HL-60/S4 treated with phorbol 12-myristate 13-acetate at 8.2 ng/mL for 4 days and 3 days (cell line): ENCODE measurements around the gene LIPN.

Source experiments
- in situ Hi-C: fragments of 300-500 bp; cut with MboI; formaldehyde crosslinking; loops from 2 replicates; pipeline ENCODE4 v1.15.0; 2022; ENCODE audit warnings: low sequenced_read_pairs

Gene LIPN

DNA sequence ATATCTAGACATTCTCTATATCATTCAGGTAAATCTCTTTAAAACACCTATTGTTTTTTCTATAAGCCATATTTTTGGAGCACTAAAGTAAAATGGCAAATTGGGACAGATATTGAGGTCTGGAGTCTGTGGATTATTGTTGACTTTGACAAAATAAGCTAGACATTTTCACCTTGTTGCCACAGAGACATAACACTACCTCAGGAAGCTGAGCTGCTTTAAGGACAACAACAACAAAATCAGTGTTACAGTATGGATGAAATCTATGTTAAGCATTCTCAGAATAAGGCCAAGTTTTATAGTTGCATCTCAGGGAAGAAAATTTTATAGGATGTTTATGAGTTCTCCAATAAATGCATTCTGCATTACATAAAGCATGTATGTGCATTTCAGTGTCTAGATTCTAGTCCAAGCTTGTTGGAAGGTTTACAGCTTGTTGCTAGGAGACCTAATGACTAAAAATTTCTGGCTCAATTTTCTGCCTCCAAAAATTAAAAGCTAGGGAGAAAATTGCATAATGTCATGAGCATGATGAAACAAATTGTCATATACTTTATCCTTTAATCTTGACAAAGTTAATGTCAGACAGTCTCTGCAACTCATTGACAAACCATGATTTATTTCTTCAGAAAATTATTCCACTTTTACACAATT is 61.1 kb downstream of the LIPN start:
- in situ Hi-C loops, result no loop called here

DNA sequence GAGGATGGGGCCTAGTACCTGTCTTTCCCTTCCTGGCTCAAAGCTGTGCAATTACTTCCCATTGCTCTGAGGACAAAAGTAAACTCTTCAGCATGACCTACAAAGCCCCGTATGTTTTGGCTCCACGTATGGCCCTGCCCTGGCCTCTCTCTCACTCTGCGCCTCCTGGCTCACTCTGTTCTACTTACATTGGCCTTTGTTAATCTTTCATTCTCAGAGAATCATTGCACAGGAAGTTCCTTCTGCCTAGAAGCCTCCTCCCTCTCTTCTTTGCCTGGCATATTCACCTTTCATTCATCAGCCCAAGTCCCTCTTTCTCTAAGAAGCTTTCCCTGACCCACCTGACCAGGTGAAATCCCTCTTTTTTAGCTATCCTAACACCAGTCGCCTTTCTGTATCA is 66.6 kb downstream of the LIPN start:
- in situ Hi-C loops, result no loop called here

DNA sequence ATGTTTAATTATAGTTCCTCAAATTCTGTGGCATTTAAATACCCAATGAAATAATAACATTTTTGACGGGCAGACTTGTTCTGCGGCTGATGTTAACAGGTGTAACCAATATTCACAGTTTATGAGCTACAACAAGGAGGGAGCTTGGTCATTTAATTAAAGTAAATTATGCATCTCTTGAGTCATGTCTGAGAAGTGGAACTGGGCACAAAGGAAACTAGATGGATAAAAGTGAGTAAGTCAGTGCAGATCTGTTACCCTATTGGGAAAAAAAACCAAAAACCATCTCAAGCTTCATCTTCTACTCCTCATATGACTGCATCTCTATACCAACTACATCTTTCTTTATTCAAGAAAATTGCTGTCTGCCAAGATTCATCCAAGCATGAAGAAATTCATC is 67.9 kb downstream of the LIPN start:
- in situ Hi-C loops, result no loop called here

DNA sequence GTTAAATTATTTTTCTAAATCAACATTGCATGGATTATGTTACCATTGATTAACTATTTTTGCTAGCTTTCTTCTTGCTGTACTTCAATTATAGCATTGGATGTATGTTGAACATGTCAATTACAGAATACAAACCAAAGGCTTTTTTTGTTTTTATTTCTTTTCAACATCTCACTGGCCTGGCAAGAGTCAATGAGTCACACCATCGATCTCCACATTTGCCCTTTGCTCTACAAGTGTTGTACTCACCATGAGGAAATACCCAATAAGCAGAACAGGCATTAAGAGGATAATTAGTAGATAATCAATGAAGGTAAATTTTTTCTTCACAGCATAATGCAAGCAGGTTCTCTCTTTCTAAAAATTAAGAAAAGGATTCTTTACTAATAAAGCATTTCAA is 68.5 kb downstream of the LIPN start:
- in situ Hi-C loops, result no loop called here
